Osteoblast (primary cell): ENCODE measurements around the gene TEX22. TPM values are rescaled to one million over a fixed set of nuclear protein-coding genes. Genes with fewer than 3 reads are reported as not detected.

ENCODE experiments used
- DNase-seq: peaks from one replicate; pipeline ENCODE4 v3.0.0; 2011; ENCODE audit warnings: low spot score, mixed read lengths; ENCODE audit not compliant: insufficient read length; ENCODE audit errors: missing footprints
- H2AFZ ChIP-seq: 2 replicates; pipeline ENCODE4 v1.6.0; 2011; ENCODE audit warnings: mild to moderate bottlenecking, low read length
- H3K27ac ChIP-seq: 2 replicates; pipeline ENCODE4 v1.5.1; 2011; ENCODE audit warnings: mild to moderate bottlenecking, low read depth, low read length, moderate library complexity
- H3K27me3 ChIP-seq: 2 replicates; pipeline ENCODE4 v1.6.0; 2012; ENCODE audit warnings: mild to moderate bottlenecking, control low read depth, inconsistent platforms, low read length, moderate library complexity; ENCODE audit not compliant: insufficient read depth
- H3K36me3 ChIP-seq: 2 replicates; pipeline ENCODE4 v1.5.1; 2011; ENCODE audit warnings: mild to moderate bottlenecking, low read length, control low read depth, moderate library complexity; ENCODE audit not compliant: insufficient read depth
- H3K4me1 ChIP-seq: 2 replicates; pipeline ENCODE4 v1.5.1; 2011; ENCODE audit warnings: mild to moderate bottlenecking, low read length, control low read depth, moderate library complexity; ENCODE audit not compliant: insufficient read depth
- H3K4me2 ChIP-seq: 2 replicates; pipeline ENCODE4 v1.6.0; 2011; ENCODE audit warnings: mild to moderate bottlenecking, low read length; ENCODE audit not compliant: insufficient read depth
- H3K4me3 ChIP-seq: fragments of 200-600 bp; sonication (generic); 3 replicates; pipeline ENCODE4 v1.5.1; 2012; ENCODE audit warnings: mild to moderate bottlenecking, low read length, inconsistent platforms; ENCODE audit not compliant: insufficient read depth
- H3K79me2 ChIP-seq: 2 replicates; pipeline ENCODE4 v1.6.0; 2012; ENCODE audit warnings: mild to moderate bottlenecking, low read length, control low read depth, inconsistent platforms; ENCODE audit not compliant: insufficient read depth
- H3K9me3 ChIP-seq: 2 replicates; pipeline ENCODE4 v1.5.1; 2011; ENCODE audit warnings: low read depth, low read length, control low read depth
- H4K20me1 ChIP-seq: 2 replicates; pipeline ENCODE4 v1.6.0; 2012; ENCODE audit warnings: mild to moderate bottlenecking, low read length, control low read depth; ENCODE audit not compliant: insufficient read depth
- CTCF ChIP-seq: IDR thresholded peaks from 2 replicates; pipeline ENCODE4 v1.5.1; 2011; ENCODE audit warnings: mild to moderate bottlenecking, low read depth, low read length, moderate library complexity; ENCODE audit errors: extremely low read depth
- total RNA-seq: library from RNA; depleted of rRNA; stranded (reverse); fragments of >200 nt; gene quantifications from 2 replicates; pipeline ENCODE4 v1.2.3, GENCODE V29; 2012

The TEX22 gene
- total RNA-seq, 1 donor: under 0.01 TPM

GRCh38 chr14:105367116-105368031 lies 31.0 kb upstream of the TEX22 start:
- Histone ChIP-seq H3K36me3 (peaks cover 4% of the 10 kb centered on the region), H3K79me2 (no peaks in the 10 kb centered on the region), H4K20me1 (peaks cover 10% of the 10 kb centered on the region), H3K4me2 (no peak overlapping the region), H2AFZ (no peak overlapping the region), H3K4me1 (no peaks in the 10 kb centered on the region), H3K27me3 (no peaks in the 10 kb centered on the region), H3K9me3 (no peaks in the 10 kb centered on the region), H3K4me3 (no peak overlapping the region), H3K27ac (no peak overlapping the region)
- DNase-seq: no peak
- TF ChIP-seq CTCF: no peak

GRCh38 chr14:105368032-105368417 lies 30.3 kb upstream of the TEX22 start:
- no peak overlapping the region for H3K4me2 ChIP-seq
- H4K20me1 ChIP-seq: peaks cover 10% of the 10 kb centered on the region
- H3K79me2 ChIP-seq: no peaks in the 10 kb centered on the region
- peaks cover 4% of the 10 kb centered on the region for H3K36me3 ChIP-seq
- no peaks in the 10 kb centered on the region for H3K4me1 ChIP-seq
- H3K9me3 ChIP-seq: no peaks in the 10 kb centered on the region
- no peak overlapping the region for H3K4me3 ChIP-seq
- TF ChIP-seq CTCF: no peak
- H3K27me3 ChIP-seq: no peaks in the 10 kb centered on the region
- DNase-seq: no peak
- no peak overlapping the region for H2AFZ ChIP-seq
- no peak overlapping the region for H3K27ac ChIP-seq

- no peak for TF ChIP-seq CTCF
Measured at GRCh38 chr14:105368426-105368825, 29.9 kb upstream of the TEX22 start.

GRCh38 chr14:105368910-105369652 lies 29.3 kb upstream of the TEX22 start:
- Histone ChIP-seq H3K4me1 (no peaks in the 10 kb centered on the region), H3K79me2 (no peaks in the 10 kb centered on the region), H2AFZ (no peak overlapping the region), H3K4me2 (no peak overlapping the region), H4K20me1 (peaks cover 10% of the 10 kb centered on the region), H3K27ac (no peak overlapping the region), H3K36me3 (peaks cover 6% of the 10 kb centered on the region), H3K27me3 (no peaks in the 10 kb centered on the region), H3K4me3 (no peak overlapping the region), H3K9me3 (no peaks in the 10 kb centered on the region)
- no peak for TF ChIP-seq CTCF
- DNase-seq: no peak

More at GRCh38 chr14:105368426-105368825, 29.9 kb upstream of the TEX22 start:
- Histone ChIP-seq H3K4me1 (no peaks in the 10 kb centered on the region), H3K79me2 (no peaks in the 10 kb centered on the region), H2AFZ (no peak overlapping the region), H4K20me1 (peaks cover 10% of the 10 kb centered on the region), H3K36me3 (peaks cover 6% of the 10 kb centered on the region), H3K27ac (no peak overlapping the region), H3K4me2 (no peak overlapping the region), H3K4me3 (no peak overlapping the region), H3K27me3 (no peaks in the 10 kb centered on the region), H3K9me3 (no peaks in the 10 kb centered on the region)
- no peak for DNase-seq
